CD4-positive, alpha-beta memory T cell (primary cell): ENCODE results near the gene ARHGAP44. TPM values are rescaled to one million over a fixed set of nuclear protein-coding genes. Genes with fewer than 3 reads are reported as not detected.

Source experiments
- CTCF ChIA-PET: fragments of 350-600 bp; sonication (Branson Sonifier 250); formaldehyde crosslinking; loops from one replicate; lab custom pipeline; 2021; ENCODE audit warnings: inconsistent platforms; ENCODE audit not compliant: partially characterized antibody; lab: Charles Lee
- POLR2A ChIA-PET: fragments of 350-600 bp; sonication (Branson Sonifier 250); formaldehyde crosslinking; loops from one replicate; lab custom pipeline; 2021; ENCODE audit not compliant: partially characterized antibody; lab: Charles Lee
- DNase-seq, 5 donors: peaks; one replicate each; pipeline versions ENCODE4 v3.0.0 to v3.0.0-alpha.2; 2020 to 2022; ENCODE audit warnings: mixed read lengths in 1 of 5
- H3K27ac ChIP-seq: one replicate; pipeline ENCODE4 v1.7.0; 2013; ENCODE audit warnings: low read depth, low read length
- H3K27me3 ChIP-seq: 2 replicates; pipeline ENCODE4 v1.7.0; 2013; ENCODE audit warnings: mild to moderate bottlenecking, low read length, moderate library complexity; ENCODE audit not compliant: insufficient read depth
- H3K36me3 ChIP-seq: 2 replicates; pipeline ENCODE4 v1.7.0; 2013; ENCODE audit warnings: mild to moderate bottlenecking, low read length, moderate library complexity; ENCODE audit not compliant: insufficient read depth
- H3K4me1 ChIP-seq: 2 replicates; pipeline ENCODE4 v1.7.0; 2013; ENCODE audit warnings: mild to moderate bottlenecking, low read length, moderate library complexity; ENCODE audit not compliant: insufficient read depth
- H3K4me3 ChIP-seq, 2 donors: one replicate each; pipeline ENCODE4 v1.7.0; 2013; ENCODE audit warnings: low read length in 2 of 2, mild to moderate bottlenecking in 1 of 2
- H3K9me3 ChIP-seq, 2 donors: one replicate each; pipeline ENCODE4 v1.7.0; 2013; ENCODE audit warnings: low read length in 2 of 2, control low read depth in 1 of 2; ENCODE audit not compliant: control insufficient read depth in 1 of 2
- H3K27ac Mint-ChIP-seq, 7 donors: one replicate each; pipeline ENCODE4 v1.8.0; 2020 to 2021; ENCODE audit warnings: mixed read lengths in 7 of 7, mild to moderate bottlenecking in 6 of 7, inconsistent platforms in 3 of 7, moderate library complexity in 3 of 7
- H3K27me3 Mint-ChIP-seq, 2 donors: one replicate each; pipeline ENCODE4 v1.8.0; 2020 to 2021; ENCODE audit warnings: mixed read lengths in 2 of 2
- H3K36me3 Mint-ChIP-seq, 2 donors: one replicate each; pipeline ENCODE4 v1.8.0; 2020 to 2021; ENCODE audit warnings: mixed read lengths in 2 of 2, inconsistent platforms in 1 of 2, mild to moderate bottlenecking in 1 of 2
- H3K4me1 Mint-ChIP-seq, 4 donors: one replicate each; pipeline ENCODE4 v1.8.0; 2020 to 2021; ENCODE audit warnings: mixed read lengths in 4 of 4, mild to moderate bottlenecking in 1 of 4
- H3K4me3 Mint-ChIP-seq, 8 donors: one replicate each; pipeline ENCODE4 v1.8.0; 2020 to 2021; ENCODE audit warnings: mixed read lengths in 8 of 8, mild to moderate bottlenecking in 7 of 8, moderate library complexity in 6 of 8, inconsistent platforms in 3 of 8
- H3K9me3 Mint-ChIP-seq, 8 donors: one replicate each; pipeline ENCODE4 v1.8.0; 2020 to 2021; ENCODE audit warnings: mixed read lengths in 8 of 8, mild to moderate bottlenecking in 5 of 8, inconsistent platforms in 3 of 8, moderate library complexity in 1 of 8
- intact Hi-C: fragments of 100-400 bp; cut with micrococcal nuclease; formaldehyde crosslinking; loops from one replicate; pipeline ENCODE4 v1.15.1; 2023
- polyA plus RNA-seq, 2 donors: library from polyadenylated mRNA; unstranded; fragments of 300-500 nt; fragmentation: Illumina TruSeq; gene quantifications; one replicate each; pipeline ENCODE4 v1.2.3, GENCODE V29; 2021
- total RNA-seq, 2 experiments: library from RNA; stranded (reverse); gene quantifications; one replicate each; pipeline ENCODE4 v1.2.3, GENCODE V29; 2021

The ARHGAP44 gene
- total and polyA plus RNA-seq, 4 experiments from 2014 or later = 0.07 TPM; not detected in 3

- Mint-ChIP-seq H3K4me1 (no peaks in the 10 kb centered on the region), H3K9me3 (peaks cover 0 to 12% (median 0%) of the 10 kb centered on the region in 8 donors)
- no peak overlapping the region for H3K4me3 ChIP-seq
Observed at GRCh38 chr17:12815642-12816141, 26.4 kb downstream of the ARHGAP44 start.

GRCh38 chr17:12821376-12821940, 32.2 kb downstream of the ARHGAP44 start:
- no peak overlapping the region for H3K4me3 ChIP-seq
- no peak overlapping the region for H3K27ac Mint-ChIP-seq
- H3K4me1 Mint-ChIP-seq = no peaks in the 10 kb centered on the region
- no peaks in the 10 kb centered on the region for H3K4me1 ChIP-seq
- no peaks in the 10 kb centered on the region for H3K36me3 Mint-ChIP-seq
- no peaks in the 10 kb centered on the region for H3K36me3 ChIP-seq
- ChIA-PET CTCF (no interaction called here), POLR2A (no interaction called here)
- intact Hi-C loops = no loop called here
- no peaks in the 10 kb centered on the region for H3K27me3 Mint-ChIP-seq
- DNase-seq = no peak
- H3K4me3 Mint-ChIP-seq = no peak overlapping the region
- H3K27ac ChIP-seq = no peak overlapping the region
- peaks cover 0 to 8% (median 0%) of the 10 kb centered on the region in 8 donors for H3K9me3 Mint-ChIP-seq
- H3K9me3 ChIP-seq = no peaks in the 10 kb centered on the region
- no peaks in the 10 kb centered on the region for H3K27me3 ChIP-seq

More at GRCh38 chr17:12815642-12816141, 26.4 kb downstream of the ARHGAP44 start:
- no peaks in the 10 kb centered on the region for H3K27me3 ChIP-seq
- no peaks in the 10 kb centered on the region for H3K27me3 Mint-ChIP-seq
- H3K4me1 ChIP-seq = no peaks in the 10 kb centered on the region
- ChIA-PET CTCF (no interaction called here), POLR2A (no interaction called here)
- DNase-seq = no peak
- no peaks in the 10 kb centered on the region for H3K9me3 ChIP-seq
- no peak overlapping the region for H3K27ac Mint-ChIP-seq
- H3K27ac ChIP-seq = no peak overlapping the region
- intact Hi-C loops = loop anchor here (10.0 kb wide), 1 partner anchor 61 kb away; no protein-coding TSS in a partner anchor
- H3K36me3 ChIP-seq = no peaks in the 10 kb centered on the region
- no peak overlapping the region for H3K4me3 Mint-ChIP-seq
- H3K36me3 Mint-ChIP-seq = no peaks in the 10 kb centered on the region

- H3K4me3 Mint-ChIP-seq = no peak overlapping the region
- peaks cover 2 to 17% (median 8%) of the 10 kb centered on the region in 8 donors for H3K9me3 Mint-ChIP-seq
- no peaks in the 10 kb centered on the region for H3K27me3 Mint-ChIP-seq
- H3K4me1 ChIP-seq = no peaks in the 10 kb centered on the region
- H3K27ac Mint-ChIP-seq = no peak overlapping the region
- no peaks in the 10 kb centered on the region for H3K4me1 Mint-ChIP-seq
- H3K27ac ChIP-seq = no peak overlapping the region
- no peaks in the 10 kb centered on the region for H3K27me3 ChIP-seq
- intact Hi-C loops = no loop called here
- ChIA-PET CTCF (no interaction called here), POLR2A (no interaction called here)
- no peak overlapping the region for H3K4me3 ChIP-seq
- H3K36me3 Mint-ChIP-seq = no peaks in the 10 kb centered on the region
- H3K36me3 ChIP-seq = no peaks in the 10 kb centered on the region
- DNase-seq = no peak
- no peaks in the 10 kb centered on the region for H3K9me3 ChIP-seq
Observed at GRCh38 chr17:12826431-12826830, 37.1 kb downstream of the ARHGAP44 start.

- Mint-ChIP-seq H3K36me3 (no peaks in the 10 kb centered on the region), H3K27me3 (no peaks in the 10 kb centered on the region), H3K4me1 (no peaks in the 10 kb centered on the region), H3K9me3 (peaks cover 2 to 33% (median 28%) of the 10 kb centered on the region in 8 donors), H3K27ac (no peak overlapping the region), H3K4me3 (no peak overlapping the region)
- Histone ChIP-seq H3K27ac (no peak overlapping the region), H3K27me3 (no peaks in the 10 kb centered on the region), H3K4me1 (no peaks in the 10 kb centered on the region), H3K9me3 (no peaks in the 10 kb centered on the region), H3K36me3 (no peaks in the 10 kb centered on the region), H3K4me3 (no peak overlapping the region)
- ChIA-PET CTCF (no interaction called here), POLR2A (no interaction called here)
- no peak for DNase-seq
- intact Hi-C loops = no loop called here
Observed at GRCh38 chr17:12830777-12831247, 41.5 kb downstream of the ARHGAP44 start.

GRCh38 chr17:12831839-12832238, 42.5 kb downstream of the ARHGAP44 start:
- Mint-ChIP-seq H3K27ac (no peak overlapping the region), H3K9me3 (peaks cover 2 to 33% (median 28%) of the 10 kb centered on the region in 8 donors), H3K27me3 (no peaks in the 10 kb centered on the region), H3K4me1 (no peaks in the 10 kb centered on the region), H3K36me3 (no peaks in the 10 kb centered on the region), H3K4me3 (no peak overlapping the region)
- no peaks in the 10 kb centered on the region for H3K27me3 ChIP-seq
- intact Hi-C loops = no loop called here
- H3K4me1 ChIP-seq = no peaks in the 10 kb centered on the region
- no peaks in the 10 kb centered on the region for H3K36me3 ChIP-seq
- no peak for DNase-seq
- ChIA-PET CTCF (no interaction called here), POLR2A (no interaction called here)
- H3K9me3 ChIP-seq = no peaks in the 10 kb centered on the region
- H3K27ac ChIP-seq = no peak overlapping the region
- no peak overlapping the region for H3K4me3 ChIP-seq

GRCh38 chr17:12839042-12839441, 49.7 kb downstream of the ARHGAP44 start:
- intact Hi-C loops = no loop called here
- Histone ChIP-seq H3K4me3 (no peak overlapping the region), H3K27ac (no peak overlapping the region), H3K4me1 (no peaks in the 10 kb centered on the region), H3K27me3 (no peaks in the 10 kb centered on the region), H3K36me3 (no peaks in the 10 kb centered on the region), H3K9me3 (no peaks in the 10 kb centered on the region)
- CTCF ChIA-PET = no interaction called here
- H3K36me3 Mint-ChIP-seq = no peaks in the 10 kb centered on the region
- no peak overlapping the region for H3K4me3 Mint-ChIP-seq
- peaks cover 0 to 2% of the 10 kb centered on the region in 2 donors for H3K27me3 Mint-ChIP-seq
- DNase-seq = no peak
- H3K4me1 Mint-ChIP-seq = no peaks in the 10 kb centered on the region
- H3K9me3 Mint-ChIP-seq = peaks cover 0 to 7% (median 2%) of the 10 kb centered on the region in 8 donors
- no peak overlapping the region for H3K27ac Mint-ChIP-seq
- POLR2A ChIA-PET = no interaction called here

GRCh38 chr17:12842936-12843335, 53.6 kb downstream of the ARHGAP44 start:
- no peak overlapping the region for H3K4me3 Mint-ChIP-seq
- POLR2A ChIA-PET = no interaction called here
- Histone ChIP-seq H3K27ac (no peak overlapping the region), H3K4me3 (no peak overlapping the region), H3K4me1 (no peaks in the 10 kb centered on the region), H3K27me3 (no peaks in the 10 kb centered on the region), H3K36me3 (no peaks in the 10 kb centered on the region), H3K9me3 (no peaks in the 10 kb centered on the region)
- H3K9me3 Mint-ChIP-seq = peaks cover 0 to 7% (median 4%) of the 10 kb centered on the region in 8 donors
- peaks cover 0 to 2% of the 10 kb centered on the region in 2 donors for H3K27me3 Mint-ChIP-seq
- no peaks in the 10 kb centered on the region for H3K4me1 Mint-ChIP-seq
- no peak for DNase-seq
- CTCF ChIA-PET = no interaction called here
- H3K27ac Mint-ChIP-seq = no peak overlapping the region
- intact Hi-C loops = no loop called here
- no peaks in the 10 kb centered on the region for H3K36me3 Mint-ChIP-seq
